Amniotic epithelial cell (primary cell): ENCODE results near the gene SEL1L3.
A peak's percentile ranks its signal among the peaks of the same experiment; 100 is the strongest.
"Not testable (repeated sequence)": the region's sequence is repeated elsewhere in the genome, so short reads cannot be mapped to it uniquely, and the experiment has no call there.

ENCODE experiments used
- DNase-seq: peaks from one replicate; pipeline ENCODE4 v3.0.0-alpha.2; 2010; ENCODE audit warnings: low read depth

SEL1L3 gene

GRCh38 chr4:25879587-25879986, 16.8 kb upstream of the SEL1L3 start:
- DNase-seq = peak; percentile 83

DNA sequence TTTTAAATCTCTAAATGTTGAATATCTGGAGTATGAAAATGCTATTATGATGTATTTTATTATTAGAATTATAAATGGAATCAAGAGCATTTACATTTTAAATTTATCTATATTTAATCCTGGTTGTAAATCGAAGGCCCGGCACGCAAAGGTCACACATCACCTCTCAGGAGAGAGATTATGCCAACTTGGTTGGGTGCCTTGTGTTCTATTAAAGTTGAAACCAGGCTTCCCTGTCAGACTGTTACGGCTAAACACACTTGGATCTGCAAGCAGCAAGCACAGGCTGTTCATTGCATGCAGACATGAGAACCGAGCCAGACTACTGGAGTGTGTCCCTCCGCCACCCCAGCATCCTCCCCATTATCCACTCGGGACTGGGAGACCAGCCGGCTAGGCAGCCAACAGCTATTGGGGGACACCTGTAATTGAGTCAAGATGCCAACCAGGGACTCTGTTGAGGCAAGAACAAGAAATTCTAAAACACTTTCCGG, 16.4 kb upstream of the SEL1L3 start:
- no peak for DNase-seq

GRCh38 chr4:25878676-25879075, 15.9 kb upstream of the SEL1L3 start:
- DNase-seq = no peak

- no peak for DNase-seq
Measured at GRCh38 chr4:25875281-25875745, 12.5 kb upstream of the SEL1L3 start.

GRCh38 chr4:25874655-25875054, 11.9 kb upstream of the SEL1L3 start:
- DNase-seq = no peak

- DNase-seq = no peak
Measured at GRCh38 chr4:25873632-25874129, 10.9 kb upstream of the SEL1L3 start.

DNA sequence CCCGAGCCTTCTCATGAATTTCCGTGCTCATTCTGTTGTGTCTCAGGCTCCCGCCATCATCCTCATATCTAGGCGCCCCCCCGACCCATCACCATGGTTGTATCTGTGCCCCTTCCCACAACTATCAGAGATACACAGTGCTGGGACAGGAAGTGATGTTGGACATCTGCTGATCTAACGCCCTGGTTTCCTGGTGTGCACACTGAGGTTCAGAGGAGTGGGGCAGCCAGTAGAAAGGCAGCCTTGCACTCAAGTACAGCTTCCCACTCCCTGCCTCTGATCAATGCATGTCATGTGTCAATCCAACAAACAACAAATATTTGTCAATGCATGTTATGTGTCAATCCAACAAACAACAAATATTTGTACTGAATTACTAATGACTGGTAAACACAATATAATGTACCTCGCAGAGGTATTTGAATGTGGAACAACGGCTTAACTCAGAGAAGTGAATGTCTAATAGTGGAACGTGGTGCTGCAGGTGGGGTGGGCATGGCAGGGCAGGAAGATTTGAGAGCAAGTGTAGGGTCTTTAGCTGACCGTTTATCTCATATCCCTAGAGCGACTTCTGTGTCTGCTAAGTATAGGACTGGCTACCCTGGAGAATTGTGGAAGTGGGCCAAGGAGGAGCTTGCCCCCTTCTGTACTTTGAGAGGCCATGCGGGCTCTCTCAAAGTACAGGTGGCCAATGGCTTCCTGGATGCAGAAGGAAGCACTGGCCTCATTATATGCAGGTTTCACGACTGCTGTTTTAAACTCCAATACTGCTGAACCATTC, 10.3 kb upstream of the SEL1L3 start:
- DNase-seq = no peak

DNA sequence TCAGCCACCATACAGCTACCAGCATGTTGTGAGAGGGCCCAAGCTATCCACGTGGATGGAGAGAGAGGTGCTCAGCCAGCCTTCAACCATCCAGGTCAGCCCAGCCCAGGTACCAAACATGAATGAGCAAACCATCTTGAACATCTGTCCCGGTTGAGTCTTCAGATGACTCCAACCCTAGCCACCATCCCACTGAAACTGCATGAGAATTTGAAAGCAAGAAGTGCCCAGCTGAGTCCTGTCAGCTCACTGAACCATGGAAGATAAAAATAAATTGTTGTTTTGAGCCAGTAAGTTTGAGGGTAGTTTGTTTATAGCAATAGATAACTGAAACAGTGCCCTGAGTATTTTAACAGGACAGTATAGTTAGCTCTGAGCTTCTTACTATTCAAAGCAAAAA, 7.3 kb upstream of the SEL1L3 start:
- DNase-seq = no peak

GRCh38 chr4:25867781-25868294, 5.0 kb upstream of the SEL1L3 start:
- DNase-seq = no peak

DNA sequence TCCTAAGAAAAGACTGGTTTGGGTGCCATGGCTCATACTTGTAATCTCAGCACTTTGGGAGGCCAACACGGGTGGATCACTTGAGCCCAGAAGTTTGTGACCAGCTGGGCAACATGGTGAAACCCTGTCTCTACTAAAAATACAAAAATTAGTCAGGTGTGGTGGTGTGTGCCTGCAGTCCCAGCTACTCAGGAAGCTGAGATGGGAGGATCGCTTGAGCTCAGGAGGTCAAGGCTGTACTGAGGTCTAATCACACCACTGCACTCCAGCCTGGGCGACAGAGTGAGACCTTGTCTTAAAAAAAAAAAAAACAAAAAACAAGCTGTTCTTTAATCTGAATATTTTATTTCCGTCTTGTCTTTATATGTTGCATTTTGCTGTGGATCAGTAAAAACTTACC, 3.6 kb upstream of the SEL1L3 start:
- DNase-seq = not testable (repeated sequence)

DNA sequence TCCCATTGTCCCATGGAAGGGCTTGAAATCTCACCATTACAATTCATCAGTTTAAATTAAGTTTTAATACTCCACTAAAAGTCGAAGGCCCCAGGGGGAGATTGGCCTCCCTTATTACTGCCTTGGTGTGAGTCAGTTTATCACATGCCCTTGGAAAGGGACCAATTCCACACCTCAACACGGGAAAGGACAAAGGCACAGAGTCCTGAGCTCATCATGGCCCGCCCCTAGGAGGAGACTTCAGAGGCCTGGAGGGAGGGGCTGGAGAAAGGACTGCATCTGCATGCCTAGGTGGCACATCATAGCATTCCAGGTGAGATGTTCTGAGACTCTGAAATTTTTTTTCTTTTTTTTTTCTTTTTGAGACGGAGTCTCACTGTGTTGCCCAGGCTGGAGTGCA, 2.8 kb upstream of the SEL1L3 start:
- DNase-seq = no peak

GRCh38 chr4:25863831-25864418, 1.1 kb upstream of the SEL1L3 start:
- no peak for DNase-seq

DNA sequence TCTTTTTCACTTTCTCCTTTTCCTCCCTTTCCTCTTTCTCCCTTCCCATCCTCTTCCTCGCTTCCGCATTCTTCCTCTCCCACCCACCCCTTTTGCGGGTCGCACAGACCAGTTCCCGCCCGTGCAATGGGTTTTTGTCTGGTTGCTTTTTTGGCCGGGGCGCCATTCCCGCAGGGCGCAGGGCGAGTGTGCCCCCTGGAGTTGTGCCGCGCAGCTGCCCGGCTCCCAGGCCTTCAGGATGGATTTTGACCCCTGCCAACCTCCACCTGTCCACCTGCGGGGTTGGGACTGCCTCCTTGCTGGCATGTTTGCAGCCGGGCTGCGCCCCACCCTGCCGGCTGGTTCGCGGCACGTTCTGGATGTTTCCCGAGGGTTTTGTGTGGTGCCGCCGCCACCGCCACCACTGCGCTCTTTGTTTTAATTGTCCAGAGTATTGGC, 578 bp upstream of the SEL1L3 start:
- DNase-seq = no peak

- peak; percentile 19 for DNase-seq
Measured at GRCh38 chr4:25861951-25862410, 807 bp downstream of the SEL1L3 start.

GRCh38 chr4:25861280-25861950, 1.4 kb downstream of the SEL1L3 start:
- no peak for DNase-seq

- DNase-seq = peak; percentile 90
Measured at GRCh38 chr4:25860586-25861279, 2.1 kb downstream of the SEL1L3 start.

GRCh38 chr4:25859429-25860148, 3.2 kb downstream of the SEL1L3 start:
- DNase-seq = no peak

GRCh38 chr4:25857851-25858400, 4.9 kb downstream of the SEL1L3 start:
- DNase-seq = no peak

- no peak for DNase-seq
Measured at GRCh38 chr4:25857403-25857802, 5.4 kb downstream of the SEL1L3 start.

DNA sequence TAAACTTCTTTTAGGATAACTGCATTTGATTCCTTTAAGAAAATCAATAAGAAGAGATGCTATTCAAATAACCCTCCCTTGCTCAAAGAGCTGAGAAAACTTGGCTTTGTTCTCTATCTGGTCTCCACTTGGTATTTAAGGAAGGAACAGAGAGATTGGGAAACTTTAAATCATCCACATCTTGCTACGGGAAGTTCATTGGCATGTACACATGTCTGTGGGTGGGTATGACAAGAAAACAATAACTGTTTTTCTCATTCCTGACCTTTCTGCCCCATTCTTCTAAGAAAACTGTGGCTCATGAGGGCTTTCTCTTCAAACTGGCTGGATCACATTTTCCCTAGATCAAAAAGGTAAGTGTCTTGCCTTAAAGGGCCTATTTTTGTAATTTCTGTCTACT, 6.0 kb downstream of the SEL1L3 start:
- no peak for DNase-seq

- no peak for DNase-seq
Measured at GRCh38 chr4:25852103-25852502, 10.7 kb downstream of the SEL1L3 start.
